Neural progenitor cell (in vitro differentiated cells): ENCODE measurements around the gene OPN1SW.

Experiments
- EZH2 ChIP-seq: fragments of 200-600 bp; sonication (generic); IDR thresholded peaks from 2 replicates; pipeline ENCODE4 v1.6.1; 2017; ENCODE audit warnings: antibody characterized with exemption, mild to moderate bottlenecking, moderate library complexity
- EZH2phosphoT487 ChIP-seq: fragments of 200-600 bp; sonication (generic); IDR thresholded peaks from 2 replicates; pipeline ENCODE4 v1.6.1; 2017; ENCODE audit warnings: antibody characterized with exemption
- TF ChIP-seq, protein P1 (sequence below): fragments of 200-600 bp; sonication (generic); IDR thresholded peaks from 2 replicates; pipeline ENCODE4 v1.5.1; 2017; ENCODE audit warnings: antibody characterized with exemption, mild to moderate bottlenecking

DNA sequence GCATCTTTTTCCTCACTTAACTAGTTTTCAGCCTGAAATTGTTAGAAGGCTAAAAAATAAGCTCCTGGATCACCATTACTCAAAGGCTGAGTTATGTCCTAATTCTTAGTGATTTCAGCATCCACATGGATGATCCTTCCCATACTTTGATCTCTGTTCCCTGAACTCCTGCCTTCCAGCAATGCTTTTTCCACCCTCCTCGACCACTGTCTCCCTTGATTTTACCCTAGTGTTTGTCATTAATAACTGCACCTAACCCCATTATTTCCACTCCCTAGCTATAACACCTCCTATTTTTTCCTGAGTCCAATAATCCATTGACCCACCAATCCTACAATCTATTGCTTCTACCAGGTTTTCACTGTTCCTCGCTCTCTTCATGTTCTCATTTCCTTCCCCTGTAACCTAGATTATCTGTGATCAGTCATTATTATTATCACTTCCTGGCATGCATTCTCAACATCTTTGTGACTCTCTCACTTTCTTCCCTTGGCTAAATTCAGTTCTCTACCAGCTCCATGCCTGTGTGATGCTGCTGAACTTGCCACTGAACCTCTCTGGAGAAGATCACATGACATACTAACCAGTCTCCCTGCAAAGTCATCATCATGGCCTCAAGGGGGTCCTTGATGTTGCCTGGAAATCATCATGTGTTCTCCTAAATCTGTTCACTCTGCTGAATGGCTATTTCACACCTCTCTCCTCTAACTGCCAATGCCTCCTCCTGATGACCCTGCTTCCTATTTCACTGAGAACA, 42.9 kb downstream of the OPN1SW start:
- TF ChIP-seq, protein P1, sequence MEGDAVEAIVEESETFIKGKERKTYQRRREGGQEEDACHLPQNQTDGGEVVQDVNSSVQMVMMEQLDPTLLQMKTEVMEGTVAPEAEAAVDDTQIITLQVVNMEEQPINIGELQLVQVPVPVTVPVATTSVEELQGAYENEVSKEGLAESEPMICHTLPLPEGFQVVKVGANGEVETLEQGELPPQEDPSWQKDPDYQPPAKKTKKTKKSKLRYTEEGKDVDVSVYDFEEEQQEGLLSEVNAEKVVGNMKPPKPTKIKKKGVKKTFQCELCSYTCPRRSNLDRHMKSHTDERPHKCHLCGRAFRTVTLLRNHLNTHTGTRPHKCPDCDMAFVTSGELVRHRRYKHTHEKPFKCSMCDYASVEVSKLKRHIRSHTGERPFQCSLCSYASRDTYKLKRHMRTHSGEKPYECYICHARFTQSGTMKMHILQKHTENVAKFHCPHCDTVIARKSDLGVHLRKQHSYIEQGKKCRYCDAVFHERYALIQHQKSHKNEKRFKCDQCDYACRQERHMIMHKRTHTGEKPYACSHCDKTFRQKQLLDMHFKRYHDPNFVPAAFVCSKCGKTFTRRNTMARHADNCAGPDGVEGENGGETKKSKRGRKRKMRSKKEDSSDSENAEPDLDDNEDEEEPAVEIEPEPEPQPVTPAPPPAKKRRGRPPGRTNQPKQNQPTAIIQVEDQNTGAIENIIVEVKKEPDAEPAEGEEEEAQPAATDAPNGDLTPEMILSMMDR = no peak
- TF ChIP-seq EZH2 (no peak), EZH2phosphoT487 (no peak)
